ENCODE results near the gene AKAIN1. TPM values are rescaled to one million over a fixed set of nuclear protein-coding genes. Genes with fewer than 3 reads are reported as not detected.

The AKAIN1 gene
- total RNA-seq, 1 donor = not detected

GRCh38 chr18:5207471-5208150 is 10.6 kb upstream of the AKAIN1 start:
- Histone ChIP-seq H3K27ac (ENCODE audit: low read depth, low read length) (no peak overlapping the region), H3K4me3 (ENCODE audit: insufficient read depth, low read length) (no peak overlapping the region), H2AFZ (ENCODE audit: low read length) (no peak overlapping the region), H3K79me2 (ENCODE audit: insufficient read depth, low read length) (no peaks in the 10 kb centered on the region), H3K4me2 (ENCODE audit: insufficient read depth, low read length) (no peak overlapping the region), H3K4me1 (ENCODE audit: insufficient read depth, low read length) (no peaks in the 10 kb centered on the region), H4K20me1 (ENCODE audit: insufficient read depth, low read length) (no peaks in the 10 kb centered on the region), H3K36me3 (ENCODE audit: insufficient read depth, low read length) (no peaks in the 10 kb centered on the region), H3K27me3 (ENCODE audit: insufficient read depth, low read length) (no peaks in the 10 kb centered on the region), H3K9me3 (ENCODE audit: low read depth, low read length) (no peaks in the 10 kb centered on the region)
- no peak for DNase-seq (ENCODE audit: insufficient read length, low spot score, missing footprints)
- TF ChIP-seq, protein P1, sequence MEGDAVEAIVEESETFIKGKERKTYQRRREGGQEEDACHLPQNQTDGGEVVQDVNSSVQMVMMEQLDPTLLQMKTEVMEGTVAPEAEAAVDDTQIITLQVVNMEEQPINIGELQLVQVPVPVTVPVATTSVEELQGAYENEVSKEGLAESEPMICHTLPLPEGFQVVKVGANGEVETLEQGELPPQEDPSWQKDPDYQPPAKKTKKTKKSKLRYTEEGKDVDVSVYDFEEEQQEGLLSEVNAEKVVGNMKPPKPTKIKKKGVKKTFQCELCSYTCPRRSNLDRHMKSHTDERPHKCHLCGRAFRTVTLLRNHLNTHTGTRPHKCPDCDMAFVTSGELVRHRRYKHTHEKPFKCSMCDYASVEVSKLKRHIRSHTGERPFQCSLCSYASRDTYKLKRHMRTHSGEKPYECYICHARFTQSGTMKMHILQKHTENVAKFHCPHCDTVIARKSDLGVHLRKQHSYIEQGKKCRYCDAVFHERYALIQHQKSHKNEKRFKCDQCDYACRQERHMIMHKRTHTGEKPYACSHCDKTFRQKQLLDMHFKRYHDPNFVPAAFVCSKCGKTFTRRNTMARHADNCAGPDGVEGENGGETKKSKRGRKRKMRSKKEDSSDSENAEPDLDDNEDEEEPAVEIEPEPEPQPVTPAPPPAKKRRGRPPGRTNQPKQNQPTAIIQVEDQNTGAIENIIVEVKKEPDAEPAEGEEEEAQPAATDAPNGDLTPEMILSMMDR (IDR thresholded peaks at IDR 0.05; ENCODE audit: extremely low read depth, low read depth, low read length) = no peak

DNA sequence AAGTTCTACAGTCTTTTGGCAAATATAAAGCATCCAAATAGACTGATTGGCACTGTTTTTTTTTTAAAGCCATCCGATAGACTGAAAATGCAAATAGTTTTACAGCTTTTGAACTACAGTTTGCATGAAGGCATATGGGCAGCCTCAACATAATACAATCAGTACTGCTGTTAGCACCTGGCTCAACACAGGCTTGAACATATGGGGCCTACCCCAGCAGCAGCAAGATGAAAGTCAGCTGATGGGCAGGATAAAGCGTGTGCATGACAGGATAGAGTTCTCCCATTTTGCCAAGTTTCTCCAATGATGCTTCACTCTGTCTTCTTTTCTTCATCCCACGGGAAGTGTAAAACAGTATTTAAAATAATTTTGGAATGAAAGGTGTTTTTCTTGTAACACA is 1.3 kb upstream of the AKAIN1 start:
- Histone ChIP-seq H3K4me3 (ENCODE audit: insufficient read depth, low read length) (no peak overlapping the region), H2AFZ (ENCODE audit: low read length) (no peak overlapping the region), H3K4me2 (ENCODE audit: insufficient read depth, low read length) (no peak overlapping the region), H3K27me3 (ENCODE audit: insufficient read depth, low read length) (no peaks in the 10 kb centered on the region), H4K20me1 (ENCODE audit: insufficient read depth, low read length) (no peaks in the 10 kb centered on the region), H3K4me1 (ENCODE audit: insufficient read depth, low read length) (no peaks in the 10 kb centered on the region), H3K9me3 (ENCODE audit: low read depth, low read length) (no peaks in the 10 kb centered on the region), H3K27ac (ENCODE audit: low read depth, low read length) (no peak overlapping the region), H3K79me2 (ENCODE audit: insufficient read depth, low read length) (no peaks in the 10 kb centered on the region), H3K36me3 (ENCODE audit: insufficient read depth, low read length) (no peaks in the 10 kb centered on the region)
- no peak for DNase-seq (ENCODE audit: insufficient read length, low spot score, missing footprints)
- TF ChIP-seq, protein P1 (IDR thresholded peaks at IDR 0.05; ENCODE audit: extremely low read depth, low read depth, low read length) = no peak

- H3K79me2 ChIP-seq (ENCODE audit: insufficient read depth, low read length) = no peaks in the 10 kb centered on the region
- H3K36me3 ChIP-seq (ENCODE audit: insufficient read depth, low read length) = no peaks in the 10 kb centered on the region
- H4K20me1 ChIP-seq (ENCODE audit: insufficient read depth, low read length) = no peaks in the 10 kb centered on the region
- no peak overlapping the region for H2AFZ ChIP-seq (ENCODE audit: low read length)
- H3K9me3 ChIP-seq (ENCODE audit: low read depth, low read length) = no peaks in the 10 kb centered on the region
- no peak overlapping the region for H3K4me2 ChIP-seq (ENCODE audit: insufficient read depth, low read length)
- H3K4me1 ChIP-seq (ENCODE audit: insufficient read depth, low read length) = no peaks in the 10 kb centered on the region
- DNase-seq (ENCODE audit: insufficient read length, low spot score, missing footprints) = no peak
- no peaks in the 10 kb centered on the region for H3K27me3 ChIP-seq (ENCODE audit: insufficient read depth, low read length)
- H3K4me3 ChIP-seq (ENCODE audit: insufficient read depth, low read length) = no peak overlapping the region
- TF ChIP-seq, protein P1 (IDR thresholded peaks at IDR 0.05; ENCODE audit: extremely low read depth, low read depth, low read length) = no peak
- no peak overlapping the region for H3K27ac ChIP-seq (ENCODE audit: low read depth, low read length)
Measured at GRCh38 chr18:5197461-5197860, 404 bp upstream of the AKAIN1 start.

GRCh38 chr18:5196253-5197031 is 615 bp downstream of the AKAIN1 start:
- Histone ChIP-seq H3K4me1 (ENCODE audit: insufficient read depth, low read length) (no peaks in the 10 kb centered on the region), H3K9me3 (ENCODE audit: low read depth, low read length) (no peaks in the 10 kb centered on the region), H3K4me3 (ENCODE audit: insufficient read depth, low read length) (no peak overlapping the region), H2AFZ (ENCODE audit: low read length) (no peak overlapping the region), H3K4me2 (ENCODE audit: insufficient read depth, low read length) (no peak overlapping the region), H3K27me3 (ENCODE audit: insufficient read depth, low read length) (no peaks in the 10 kb centered on the region), H4K20me1 (ENCODE audit: insufficient read depth, low read length) (no peaks in the 10 kb centered on the region), H3K79me2 (ENCODE audit: insufficient read depth, low read length) (no peaks in the 10 kb centered on the region), H3K27ac (ENCODE audit: low read depth, low read length) (no peak overlapping the region), H3K36me3 (ENCODE audit: insufficient read depth, low read length) (no peaks in the 10 kb centered on the region)
- DNase-seq (ENCODE audit: insufficient read length, low spot score, missing footprints) = peak; percentile 34
- TF ChIP-seq, protein P1 (IDR thresholded peaks at IDR 0.05; ENCODE audit: extremely low read depth, low read depth, low read length) = no peak

Data from osteoblast (primary cell).